Spinal cord (tissue), 10 donors: Measurements from ENCODE around the gene PGP. TPM values are rescaled to one million over a fixed set of nuclear protein-coding genes. Genes with fewer than 3 reads are reported as not detected.

Source experiments
- DNase-seq, 6 donors: peaks; one replicate each; pipeline versions ENCODE4 v3.0.0 to v3.0.0-alpha.2; 2013 to 2015; ENCODE audit warnings: low spot score in 6 of 6, low read depth in 4 of 6
- H3K27ac ChIP-seq: one replicate; pipeline ENCODE4 v1.5.1; 2013; ENCODE audit warnings: low read depth, low read length, control low read depth
- H3K27me3 ChIP-seq: one replicate; pipeline ENCODE4 v1.6.1; 2013; ENCODE audit warnings: low read length; ENCODE audit not compliant: control insufficient read depth, insufficient read depth
- H3K36me3 ChIP-seq: one replicate; pipeline ENCODE4 v1.6.1; 2013; ENCODE audit warnings: low read length; ENCODE audit not compliant: control insufficient read depth, insufficient read depth
- H3K4me1 ChIP-seq: one replicate; pipeline ENCODE4 v1.6.1; 2013; ENCODE audit warnings: low read length; ENCODE audit not compliant: control insufficient read depth, insufficient read depth
- H3K4me3 ChIP-seq: one replicate; pipeline ENCODE4 v1.5.1; 2013; ENCODE audit warnings: low read depth, low read length, control low read depth
- H3K9me3 ChIP-seq: one replicate; pipeline ENCODE4 v1.6.1; 2013; ENCODE audit warnings: low read length; ENCODE audit not compliant: control insufficient read depth, insufficient read depth
- WGBS: methylation state at CpG from one replicate; pipeline ENCODE4 v1.1.5; 2013; ENCODE audit warnings: missing lambda C conversion rate; ENCODE audit not compliant: insufficient coverage; 5-methylcytosine and 5-hydroxymethylcytosine counted together
- polyA plus RNA-seq, 2 donors: library from polyadenylated mRNA; unstranded; fragments of 120-200 nt; gene quantifications; one replicate each; pipeline ENCODE4 v1.2.1, GENCODE V29; 2013; ENCODE audit not compliant: insufficient read length in 2 of 2
- total RNA-seq, 2 donors: library from RNA; depleted of rRNA in 1 of 2; stranded (reverse); fragments of 120-200 nt in 1 of 2; fragments of >200 nt in 1 of 2; gene quantifications; one replicate each; pipeline versions ENCODE4 v1.2.3 to v1.2.4, GENCODE V29; 2013 to 2014
- donor health status: healthy.

The PGP gene
- total and polyA plus RNA-seq, 4 donors = 15.9 to 35.7 (median 21.8) TPM

GRCh38 chr16:2238150-2238837 lies 23.7 kb upstream of the PGP start:
- no peak for DNase-seq
- WGBS = 57% methylated on average over 16 of the region's 18 CpGs
- no peak overlapping the region for H3K27ac ChIP-seq
- H3K9me3 ChIP-seq = no peaks in the 10 kb centered on the region
- H3K27me3 ChIP-seq = peaks cover 15% of the 10 kb centered on the region
- no peak overlapping the region for H3K4me3 ChIP-seq
- peaks cover 21% of the 10 kb centered on the region for H3K4me1 ChIP-seq
- peaks cover 96% of the 10 kb centered on the region for H3K36me3 ChIP-seq

GRCh38 chr16:2237493-2238149 lies 23.0 kb upstream of the PGP start:
- Histone ChIP-seq H3K9me3 (no peaks in the 10 kb centered on the region), H3K4me3 (no peak overlapping the region), H3K4me1 (peaks cover 21% of the 10 kb centered on the region), H3K36me3 (peaks cover 96% of the 10 kb centered on the region), H3K27me3 (peaks cover 15% of the 10 kb centered on the region), H3K27ac (no peak overlapping the region)
- 18% methylated on average over 58 of the region's 65 CpGs for WGBS
- no peak for DNase-seq

GRCh38 chr16:2237102-2237482 lies 22.5 kb upstream of the PGP start:
- Histone ChIP-seq H3K4me3 (no peak overlapping the region), H3K4me1 (peaks cover 21% of the 10 kb centered on the region), H3K27me3 (peaks cover 15% of the 10 kb centered on the region), H3K27ac (no peak overlapping the region), H3K9me3 (no peaks in the 10 kb centered on the region), H3K36me3 (peaks cover 96% of the 10 kb centered on the region)
- WGBS = 9% methylated on average over 40 of the region's 40 CpGs
- no peak for DNase-seq

- peaks cover 21% of the 10 kb centered on the region for H3K4me1 ChIP-seq
- 12% methylated on average over 64 of the region's 64 CpGs for WGBS
- DNase-seq = peak in 1 of 6 donors; percentile 7
- H3K9me3 ChIP-seq = no peaks in the 10 kb centered on the region
- no peak within 1 kb of the TSS for H3K27ac ChIP-seq
- H3K36me3 ChIP-seq = peaks cover 96% of the 10 kb centered on the region
- H3K27me3 ChIP-seq = peaks cover 15% of the 10 kb centered on the region
- no peak within 1 kb of the TSS for H3K4me3 ChIP-seq
These were observed 21.9 kb upstream of the PGP start, which contains the start of gene DNASE1L2 for GRCh38 chr16:2236337-2237101. TSS of gene DNASE1L2 (plus strand) at chr16:2236444. CDS start at chr16:2236817, 373 bp downstream.

- DNase-seq = no peak
- peaks cover 96% of the 10 kb centered on the region for H3K36me3 ChIP-seq
- WGBS = 78% methylated on average over 19 of the region's 19 CpGs
These were observed 21.2 kb upstream of the PGP start for GRCh38 chr16:2235695-2236336.

GRCh38 chr16:2235234-2235651 lies 20.6 kb upstream of the PGP start:
- Histone ChIP-seq H3K9me3 (no peaks in the 10 kb centered on the region), H3K36me3 (peaks cover 97% of the 10 kb centered on the region), H3K4me1 (peaks cover 21% of the 10 kb centered on the region), H3K27ac (no peak overlapping the region), H3K4me3 (no peak overlapping the region), H3K27me3 (peaks cover 15% of the 10 kb centered on the region)
- 94% methylated on average over 28 of the region's 28 CpGs for WGBS
- no peak for DNase-seq

More at GRCh38 chr16:2235695-2236336, 21.2 kb upstream of the PGP start:
- H3K27me3 ChIP-seq = peaks cover 15% of the 10 kb centered on the region
- no peak overlapping the region for H3K27ac ChIP-seq
- H3K9me3 ChIP-seq = no peaks in the 10 kb centered on the region
- no peak overlapping the region for H3K4me3 ChIP-seq
- peaks cover 21% of the 10 kb centered on the region for H3K4me1 ChIP-seq

GRCh38 chr16:2234813-2235170 lies 20.2 kb upstream of the PGP start:
- no peaks in the 10 kb centered on the region for H3K9me3 ChIP-seq
- peaks cover 15% of the 10 kb centered on the region for H3K27me3 ChIP-seq
- WGBS = 92% methylated on average over 16 of the region's 18 CpGs
- no peak overlapping the region for H3K27ac ChIP-seq
- peaks cover 99% of the 10 kb centered on the region for H3K36me3 ChIP-seq
- no peak overlapping the region for H3K4me3 ChIP-seq
- DNase-seq = no peak
- peaks cover 21% of the 10 kb centered on the region for H3K4me1 ChIP-seq

GRCh38 chr16:2233872-2234812 lies 19.5 kb upstream of the PGP start:
- no peaks in the 10 kb centered on the region for H3K9me3 ChIP-seq
- no peak overlapping the region for H3K27ac ChIP-seq
- H3K4me1 ChIP-seq = peaks cover 21% of the 10 kb centered on the region
- WGBS = 94% methylated on average over 40 of the region's 51 CpGs
- H3K27me3 ChIP-seq = peaks cover 15% of the 10 kb centered on the region
- H3K4me3 ChIP-seq = no peak overlapping the region
- H3K36me3 ChIP-seq = peaks cover 99% of the 10 kb centered on the region
- no peak for DNase-seq
